HepG2 (cell line): ENCODE measurements around the gene KLRC4. TPM values are rescaled to one million over a fixed set of nuclear protein-coding genes. Genes with fewer than 3 reads are reported as not detected.
A peak's percentile ranks its signal among the peaks of the same experiment; 100 is the strongest.
"Not testable (repeated sequence)": the region's sequence is repeated elsewhere in the genome, so short reads cannot be mapped to it uniquely, and the experiment has no call there.

Experiments
- ATAC-seq: fragments of 200-7000 bp; cut with Tn5 transposase; 3 replicates; pipeline ENCODE4 v1.9.1; 2020; ENCODE audit warnings: mild to moderate bottlenecking, moderate library complexity
- BruUV-seq: library from RNA; stranded (reverse); fragments of 400-500 nt; replicated peaks from 2 replicates; lab custom pipeline; 2021; lab: Mats Ljungman, UMichigan
- CTCF ChIA-PET: fragments of 300-600 bp; formaldehyde crosslinking; extraction: SDS; loops from one replicate; lab custom pipeline; 2021; ENCODE audit warnings: low total read pairs, inconsistent platforms, low intra/inter-chr PET ratio; lab: Yijun Ruan, JAX
- POLR2A ChIA-PET: fragments of 350-600 bp; sonication (Branson Sonifier 250); formaldehyde crosslinking; loops from one replicate; lab custom pipeline; 2020; ENCODE audit warnings: antibody characterized with exemption, inconsistent platforms; lab: Yijun Ruan, JAX
- DNase-seq: peaks from one replicate; pipeline ENCODE4 v3.0.0-alpha.2; 2015; ENCODE audit warnings: low spot score
- FAIRE-seq: peaks from 3 replicates; lab custom pipeline; 2011; peaks lifted over from hg19 to GRCh38; lab: Jason Lieb, UNC
- H2AFZ ChIP-seq: one replicate; pipeline ENCODE4 v1.6.1; 2011; ENCODE audit warnings: low read length, inconsistent platforms
- H3K27ac ChIP-seq: fragments of 300-600 bp; 3 replicates; pipeline ENCODE4 v1.8.0; 2011; ENCODE audit warnings: mixed run types, mild to moderate bottlenecking, mixed read lengths, low read length, inconsistent platforms; ENCODE audit not compliant: insufficient read depth; ENCODE audit errors: extremely low read length
- H3K27me3 ChIP-seq, 2 experiments: fragments of 200-600 bp in 1 of 2; 2 replicates in 1 of 2; 3 replicates in 1 of 2; pipeline versions ENCODE4 v1.6.0 to v1.8.0; 2011; ENCODE audit warnings: low read length in 2 of 2, mild to moderate bottlenecking in 2 of 2, moderate library complexity in 2 of 2, inconsistent platforms in 1 of 2; ENCODE audit not compliant: insufficient read depth in 2 of 2, control insufficient read depth in 1 of 2
- H3K36me3 ChIP-seq, 2 experiments: fragments of 200-600 bp in 1 of 2; replicated peaks in 1 of 2; 2 replicates in 1 of 2; 3 replicates in 1 of 2; pipeline versions ENCODE4 v1.5.1 to v1.8.0; 2011; ENCODE audit warnings: low read length in 2 of 2, inconsistent platforms in 1 of 2; ENCODE audit not compliant: insufficient read depth in 2 of 2, control insufficient read depth in 1 of 2
- H3K4me1 ChIP-seq: 2 replicates; pipeline ENCODE4 v1.5.1; 2012; ENCODE audit warnings: low read length, inconsistent platforms; ENCODE audit not compliant: insufficient read depth
- H3K4me2 ChIP-seq: 2 replicates; pipeline ENCODE4 v1.6.0; 2011; ENCODE audit warnings: low read depth, low read length, inconsistent platforms
- H3K4me3 ChIP-seq, 3 experiments: fragments of 200-600 bp in 1 of 3; sonication (generic), shearing (Covaris generic) in 1 of 3; replicated peaks in 1 of 3; 2 replicates each; pipeline ENCODE4 v1.5.1; 2011 to 2016; ENCODE audit warnings: low read length in 3 of 3, inconsistent platforms in 2 of 3, low read depth in 2 of 3, mild to moderate bottlenecking in 2 of 3, control low read depth in 1 of 3, mixed read lengths in 1 of 3; ENCODE audit not compliant: insufficient read depth in 1 of 3
- H3K79me2 ChIP-seq: one replicate; pipeline ENCODE4 v1.6.1; 2011; ENCODE audit warnings: low read length, inconsistent platforms; ENCODE audit not compliant: insufficient read depth
- H3K9ac ChIP-seq: 2 replicates; pipeline ENCODE4 v1.6.0; 2011; ENCODE audit warnings: mild to moderate bottlenecking, low read depth, low read length, inconsistent platforms; ENCODE audit not compliant: insufficient read depth
- H3K9me3 ChIP-seq: 2 replicates; pipeline ENCODE4 v1.5.1; 2012; ENCODE audit warnings: mild to moderate bottlenecking, low read length
- H4K20me1 ChIP-seq: 2 replicates; pipeline ENCODE4 v1.6.0; 2011; ENCODE audit warnings: inconsistent platforms, mild to moderate bottlenecking, low read length, moderate library complexity; ENCODE audit not compliant: insufficient read depth
- ARID3A ChIP-seq: IDR thresholded peaks from 2 replicates; pipeline ENCODE4 v1.6.1; 2012; ENCODE audit warnings: low read depth, low read length, improper control_type of control experiment
- CHCHD3 ChIP-seq: sonication (generic); formaldehyde crosslinking; IDR thresholded peaks from 2 replicates; pipeline ENCODE4 v1.8.0; 2022; ENCODE audit warnings: mild to moderate bottlenecking, missing genetic modification reagents, moderate library complexity
- IRF2 ChIP-seq: IDR thresholded peaks from 2 replicates; pipeline ENCODE4 v1.6.1; 2018; ENCODE audit warnings: missing genetic modification reagents, missing compliant biosample characterization
- MED8 ChIP-seq: sonication (generic); formaldehyde crosslinking; IDR thresholded peaks from 2 replicates; pipeline ENCODE4 v1.8.1; 2023; ENCODE audit warnings: mild to moderate bottlenecking, missing genetic modification reagents; ENCODE audit not compliant: insufficient replicate concordance
- PCBP1 ChIP-seq: fragments of 200-400 bp; formaldehyde crosslinking; IDR thresholded peaks from 2 replicates; pipeline ENCODE4 v1.6.1; 2017; ENCODE audit warnings: mild to moderate bottlenecking, low read depth, low read length, borderline replicate concordance
- SMAD3 ChIP-seq: sonication (generic); formaldehyde crosslinking; IDR thresholded peaks from 2 replicates; pipeline ENCODE4 v1.4.0; 2020; ENCODE audit warnings: missing genetic modification reagents
- SMC3 ChIP-seq: IDR thresholded peaks from 2 replicates; pipeline ENCODE4 v1.6.1; 2011; ENCODE audit warnings: low read length, improper control_type of control experiment
- SP1 ChIP-seq, 2 experiments: fragments of 450-650 bp in 1 of 2; sonication (generic) in 1 of 2; formaldehyde crosslinking in 1 of 2; IDR thresholded peaks; 2 replicates each; pipeline versions ENCODE4 v1.4.0 to v1.6.1; 2016 to 2020; ENCODE audit warnings: missing genetic modification reagents in 1 of 2
- STAG1 ChIP-seq: sonication (generic); formaldehyde crosslinking; IDR thresholded peaks from 2 replicates; pipeline ENCODE4 v1.4.0; 2020; ENCODE audit warnings: missing genetic modification reagents
- ZKSCAN5 ChIP-seq: sonication (generic); formaldehyde crosslinking; IDR thresholded peaks from 2 replicates; pipeline ENCODE4 v1.5.1; 2020; ENCODE audit warnings: mild to moderate bottlenecking, missing genetic modification reagents
- ZNF121 ChIP-seq: sonication (generic); formaldehyde crosslinking; IDR thresholded peaks from 2 replicates; pipeline ENCODE4 v1.5.0; 2020; ENCODE audit warnings: mild to moderate bottlenecking, missing genetic modification reagents
- WGBS: methylation state at CpG from one replicate; pipeline ENCODE4 v1.1.6; 2017; ENCODE audit warnings: low lambda C conversion rate; 5-methylcytosine and 5-hydroxymethylcytosine counted together
- in situ Hi-C: cut with HindIII; loops from 2 replicates; pipeline ENCODE4 v1.10.0; 2017; ENCODE audit warnings: low pct_unique_long_range_greater_than_20kb; ENCODE audit not compliant: extremely low pct_ligation_motif_present
- intact Hi-C: fragments of 100-400 bp; cut with micrococcal nuclease; formaldehyde crosslinking; loops from one replicate; pipeline ENCODE4 v1.10.0; 2022; ENCODE audit not compliant: unreplicated experiment
- polyA plus RNA-seq, 8 experiments: library from polyadenylated mRNA; depleted of rRNA in 3 of 8; stranded (reverse) in 7 of 8; unstranded in 1 of 8; fragments of >200 nt; fragmentation: Illumina TruSeq in 4 of 8; extraction: Trizol in 4 of 8; gene quantifications; 2 replicates each; pipeline versions ENCODE4 v1.2.1 to v1.2.3, GENCODE V29; 2011 to 2016; ENCODE audit warnings: low read depth in 4 of 8, missing spikeins in 1 of 8, mixed read lengths in 1 of 8; ENCODE audit not compliant: insufficient read depth in 1 of 8
- total RNA-seq, 5 experiments: library from RNA; depleted of rRNA; stranded (reverse); fragments of >200 nt; fragmentation: Illumina TruSeq; extraction: Trizol; gene quantifications; 2 replicates each; pipeline ENCODE4 v1.2.3, GENCODE V29; 2016; ENCODE audit warnings: low read depth in 1 of 5
- TF ChIP-seq, protein P1 (sequence below): sonication (generic); formaldehyde crosslinking; IDR thresholded peaks from 2 replicates; pipeline ENCODE4 v1.4.0; 2020; ENCODE audit warnings: mild to moderate bottlenecking, missing genetic modification reagents, borderline replicate concordance

KLRC4 gene
- total and polyA plus RNA-seq, 2 of the 13 experiments (the other 11 are each of a cell fraction or from before 2014, with no cell fraction given): 0.09 TPM; not detected in 1

GRCh38 chr12:10367714-10368113 lies 41.8 kb downstream of the KLRC4 start:
- H3K36me3 ChIP-seq, in situ Hi-C loops, H3K27me3 ChIP-seq, H3K4me3 ChIP-seq, DNase-seq, H2AFZ ChIP-seq, H4K20me1 ChIP-seq, POLR2A ChIA-PET, FAIRE-seq, H3K79me2 ChIP-seq, BruUV-seq, H3K9ac ChIP-seq, H3K27ac ChIP-seq, H3K4me2 ChIP-seq, ATAC-seq, H3K9me3 ChIP-seq: not testable (repeated sequence)
- CTCF ChIA-PET: interaction anchor here (0.9 kb wide), 1 partner anchor 195 kb away, joined by 3 read pairs; no protein-coding TSS in a partner anchor
- H3K4me1 ChIP-seq: peaks cover 24% of the 10 kb centered on the region
- intact Hi-C loops: loop anchor here (5.0 kb wide), 1 partner anchor 45 kb away; no protein-coding TSS in a partner anchor
- 67% methylated on average over 4 of the region's 4 CpGs for WGBS

DNA sequence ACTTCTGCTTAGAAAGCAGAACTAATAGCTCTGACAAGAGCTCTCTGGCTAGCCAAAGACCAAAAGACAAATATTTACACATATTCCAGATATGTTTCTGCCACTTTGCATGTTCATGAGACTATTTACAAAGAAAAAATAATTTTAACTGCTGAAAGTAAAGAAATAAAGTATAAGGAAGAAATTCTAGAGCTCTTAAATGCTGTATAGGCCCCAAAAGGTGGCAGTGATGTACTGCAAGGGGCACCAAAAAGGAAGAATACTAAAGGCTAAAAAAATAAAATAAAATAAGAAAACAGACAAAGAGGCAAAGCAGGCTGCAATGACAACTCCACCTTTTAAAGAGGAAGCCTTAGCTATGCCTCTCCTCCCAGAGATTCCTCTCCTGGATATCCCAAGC lies 42.7 kb downstream of the KLRC4 start:
- Histone ChIP-seq H3K79me2 (no peaks in the 10 kb centered on the region), H2AFZ (no peak overlapping the region), H3K9ac (no peak overlapping the region), H3K4me2 (no peak overlapping the region), H3K36me3 (no peaks in the 10 kb centered on the region), H3K4me1 (peaks cover 24% of the 10 kb centered on the region), H3K27me3 (no peaks in the 10 kb centered on the region; a peak in 1 of 5 replicates), H4K20me1 (no peaks in the 10 kb centered on the region), H3K9me3 (no peaks in the 10 kb centered on the region), H3K4me3 (no peak overlapping the region), H3K27ac (no peak overlapping the region)
- DNase-seq (peak; percentile 23), ATAC-seq (no peak), FAIRE-seq (no peak)
- ChIA-PET CTCF (interaction anchor here (0.9 kb wide), 1 partner anchor 196 kb away, joined by 3 read pairs; no protein-coding TSS in a partner anchor), POLR2A (no interaction called here)
- no TSS peak for BruUV-seq
- intact Hi-C loops (loop anchor here (5.0 kb wide), 1 partner anchor 45 kb away; no protein-coding TSS in a partner anchor), in situ Hi-C loops (no loop called here)
- no peak for TF ChIP-seq SP1 (IDR thresholded peaks at IDR 0.05)
- TF ChIP-seq SP1 (CRISPR knock-in tag; IDR thresholded peaks at IDR 0.05): peak; percentile 22; the same call in 1 of the 2 replicates
- TF ChIP-seq STAG1 (CRISPR knock-in tag): peak; percentile 48
- TF ChIP-seq MED8 (CRISPR knock-in tag): no peak
- TF ChIP-seq, protein P1, sequence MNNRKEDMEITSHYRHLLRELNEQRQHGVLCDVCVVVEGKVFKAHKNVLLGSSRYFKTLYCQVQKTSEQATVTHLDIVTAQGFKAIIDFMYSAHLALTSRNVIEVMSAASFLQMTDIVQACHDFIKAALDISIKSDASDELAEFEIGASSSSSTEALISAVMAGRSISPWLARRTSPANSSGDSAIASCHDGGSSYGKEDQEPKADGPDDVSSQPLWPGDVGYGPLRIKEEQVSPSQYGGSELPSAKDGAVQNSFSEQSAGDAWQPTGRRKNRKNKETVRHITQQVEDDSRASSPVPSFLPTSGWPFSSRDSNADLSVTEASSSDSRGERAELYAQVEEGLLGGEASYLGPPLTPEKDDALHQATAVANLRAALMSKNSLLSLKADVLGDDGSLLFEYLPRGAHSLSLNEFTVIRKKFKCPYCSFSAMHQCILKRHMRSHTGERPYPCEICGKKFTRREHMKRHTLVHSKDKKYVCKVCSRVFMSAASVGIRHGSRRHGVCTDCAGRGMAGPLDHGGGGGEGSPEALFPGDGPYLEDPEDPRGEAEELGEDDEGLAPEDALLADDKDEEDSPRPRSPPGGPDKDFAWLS (CRISPR knock-in tag): no peak
- no peak for TF ChIP-seq ZKSCAN5 (CRISPR knock-in tag)
- TF ChIP-seq PCBP1: no peak
- 0 out of 2 replicates have a peak, but pooled peaks have one; percentile 30 for TF ChIP-seq SMC3
- TF ChIP-seq ARID3A: peak; percentile 25; the same call in 1 of the 2 replicates
- no peak for TF ChIP-seq SMAD3 (CRISPR knock-in tag)
- no peak for TF ChIP-seq IRF2 (CRISPR knock-in tag)
- no peak for TF ChIP-seq ZNF121
- no peak for TF ChIP-seq CHCHD3 (CRISPR knock-in tag)
